GM12892 (cell line): ENCODE measurements around the gene RGS7.

Experiments used
- POLR2A ChIP-seq: IDR thresholded peaks from 2 replicates; pipeline ENCODE4 v1.6.1; 2011; ENCODE audit warnings: low read depth, low read length, control low read depth
- POLR2AphosphoS5 ChIP-seq: IDR thresholded peaks from 2 replicates; pipeline ENCODE4 v1.6.1; 2011; ENCODE audit warnings: low read depth, low read length, control low read depth
- TAF1 ChIP-seq: IDR thresholded peaks from 2 replicates; pipeline ENCODE4 v1.6.1; 2011; ENCODE audit warnings: low read depth, mild to moderate bottlenecking, control low read depth, low read length, borderline replicate concordance

DNA sequence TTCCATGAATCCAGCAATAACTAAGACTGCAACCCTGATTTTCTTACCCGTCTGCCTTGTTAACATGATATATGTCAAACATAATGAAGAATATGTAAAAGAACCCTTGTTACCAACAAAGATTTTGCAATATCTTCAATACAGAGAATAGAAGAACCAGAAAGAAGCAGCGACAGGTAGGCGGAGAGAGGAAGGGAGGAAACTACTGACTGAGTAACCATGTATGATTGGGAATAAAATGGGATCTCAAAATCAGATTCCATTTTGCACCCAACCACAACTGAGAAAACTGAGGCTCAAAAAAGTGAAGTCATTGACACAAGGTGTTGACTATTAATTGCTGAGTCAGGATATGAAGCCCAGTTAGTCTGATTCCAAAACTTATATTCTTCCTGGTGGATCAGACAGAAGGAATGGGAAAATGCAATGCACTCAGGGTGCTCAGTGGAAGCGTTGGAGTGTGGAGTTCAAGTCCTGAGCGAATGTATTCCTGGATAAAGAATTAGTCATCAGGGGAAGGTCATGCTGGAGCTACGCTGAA lies 451.7 kb downstream of the RGS7 start:
- TF ChIP-seq POLR2A (no peak), POLR2AphosphoS5 (no peak), TAF1 (no peak)
